ENCODE data around the gene CDIPT.
"Not testable (repeated sequence)": the region's sequence is repeated elsewhere in the genome, so short reads cannot be mapped to it uniquely, and the experiment has no call there.

DNA sequence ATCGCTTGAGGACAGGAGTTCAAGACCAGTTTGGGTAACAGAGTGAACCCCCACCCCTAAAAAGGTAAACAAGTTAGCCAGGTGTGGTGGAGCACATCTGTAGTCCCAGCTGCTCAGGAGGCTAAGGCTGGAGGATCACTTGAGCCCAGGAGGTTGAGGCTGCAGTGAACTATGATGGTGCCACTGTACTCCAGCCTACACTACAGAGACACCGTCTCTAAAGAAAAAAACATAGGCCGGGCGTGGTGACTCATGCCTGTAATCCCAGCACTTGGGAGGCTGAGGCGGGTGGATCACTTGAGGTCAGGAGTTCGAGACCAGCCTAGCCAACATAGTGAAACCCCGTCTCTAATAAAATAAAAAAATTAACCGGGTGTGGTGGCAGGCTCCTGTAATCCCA is 6.0 kb upstream of the CDIPT start:
- not testable (repeated sequence) for TF ChIP-seq REST (IDR thresholded peaks at IDR 0.05; ENCODE audit: borderline replicate concordance)
- TF ChIP-seq, protein P1, sequence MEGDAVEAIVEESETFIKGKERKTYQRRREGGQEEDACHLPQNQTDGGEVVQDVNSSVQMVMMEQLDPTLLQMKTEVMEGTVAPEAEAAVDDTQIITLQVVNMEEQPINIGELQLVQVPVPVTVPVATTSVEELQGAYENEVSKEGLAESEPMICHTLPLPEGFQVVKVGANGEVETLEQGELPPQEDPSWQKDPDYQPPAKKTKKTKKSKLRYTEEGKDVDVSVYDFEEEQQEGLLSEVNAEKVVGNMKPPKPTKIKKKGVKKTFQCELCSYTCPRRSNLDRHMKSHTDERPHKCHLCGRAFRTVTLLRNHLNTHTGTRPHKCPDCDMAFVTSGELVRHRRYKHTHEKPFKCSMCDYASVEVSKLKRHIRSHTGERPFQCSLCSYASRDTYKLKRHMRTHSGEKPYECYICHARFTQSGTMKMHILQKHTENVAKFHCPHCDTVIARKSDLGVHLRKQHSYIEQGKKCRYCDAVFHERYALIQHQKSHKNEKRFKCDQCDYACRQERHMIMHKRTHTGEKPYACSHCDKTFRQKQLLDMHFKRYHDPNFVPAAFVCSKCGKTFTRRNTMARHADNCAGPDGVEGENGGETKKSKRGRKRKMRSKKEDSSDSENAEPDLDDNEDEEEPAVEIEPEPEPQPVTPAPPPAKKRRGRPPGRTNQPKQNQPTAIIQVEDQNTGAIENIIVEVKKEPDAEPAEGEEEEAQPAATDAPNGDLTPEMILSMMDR (IDR thresholded peaks at IDR 0.05; ENCODE audit: poor library complexity, severe bottlenecking): not testable (repeated sequence)
